GM18951 (cell line): Measurements from ENCODE around the gene ZNF580.

Experiments used
- POLR2A ChIP-seq: IDR thresholded peaks from 4 replicates; pipeline ENCODE4 v1.6.1; 2011; ENCODE audit warnings: mild to moderate bottlenecking; ENCODE audit not compliant: insufficient read length, insufficient read depth; ENCODE audit errors: extremely low read depth
- in situ Hi-C: fragments of 300-500 bp; cut with MboI; formaldehyde crosslinking; loops from one replicate; pipeline ENCODE4 v1.12.0; 2022; ENCODE audit warnings: low sequenced_read_pairs, mixed read lengths, inconsistent platforms; ENCODE audit not compliant: unreplicated experiment

The ZNF580 gene

DNA sequence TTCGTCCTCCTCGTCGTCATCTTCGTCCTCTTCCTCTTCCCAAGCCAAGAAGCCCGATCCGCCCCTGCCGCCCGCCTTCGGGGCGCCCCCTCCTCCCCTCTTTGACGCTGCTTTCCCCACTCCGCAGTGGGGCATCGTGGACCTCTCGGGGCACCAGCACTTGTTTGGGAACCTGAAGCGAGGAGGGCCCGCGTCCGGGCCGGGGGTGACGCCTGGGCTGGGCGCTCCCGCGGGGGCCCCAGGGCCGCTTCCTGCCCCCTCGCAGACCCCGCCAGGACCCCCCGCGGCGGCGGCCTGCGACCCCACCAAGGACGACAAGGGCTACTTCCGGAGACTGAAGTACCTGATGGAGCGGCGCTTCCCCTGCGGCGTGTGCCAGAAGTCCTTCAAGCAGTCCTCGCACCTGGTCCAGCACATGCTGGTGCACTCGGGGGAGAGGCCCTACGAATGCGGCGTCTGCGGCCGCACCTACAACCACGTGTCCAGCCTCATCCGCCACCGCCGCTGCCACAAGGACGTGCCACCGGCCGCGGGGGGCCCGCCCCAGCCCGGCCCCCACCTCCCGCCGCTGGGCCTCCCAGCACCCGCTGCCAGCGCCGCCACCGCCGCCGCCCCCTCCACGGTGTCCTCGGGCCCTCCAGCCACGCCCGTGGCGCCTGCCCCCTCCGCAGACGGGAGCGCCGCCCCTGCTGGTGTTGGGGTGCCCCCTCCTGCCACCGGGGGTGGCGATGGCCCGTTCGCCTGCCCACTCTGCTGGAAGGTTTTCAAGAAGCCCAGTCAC, 26.7 kb upstream of the ZNF580 start:
- in situ Hi-C loops: no loop called here
- no peak for TF ChIP-seq POLR2A

DNA sequence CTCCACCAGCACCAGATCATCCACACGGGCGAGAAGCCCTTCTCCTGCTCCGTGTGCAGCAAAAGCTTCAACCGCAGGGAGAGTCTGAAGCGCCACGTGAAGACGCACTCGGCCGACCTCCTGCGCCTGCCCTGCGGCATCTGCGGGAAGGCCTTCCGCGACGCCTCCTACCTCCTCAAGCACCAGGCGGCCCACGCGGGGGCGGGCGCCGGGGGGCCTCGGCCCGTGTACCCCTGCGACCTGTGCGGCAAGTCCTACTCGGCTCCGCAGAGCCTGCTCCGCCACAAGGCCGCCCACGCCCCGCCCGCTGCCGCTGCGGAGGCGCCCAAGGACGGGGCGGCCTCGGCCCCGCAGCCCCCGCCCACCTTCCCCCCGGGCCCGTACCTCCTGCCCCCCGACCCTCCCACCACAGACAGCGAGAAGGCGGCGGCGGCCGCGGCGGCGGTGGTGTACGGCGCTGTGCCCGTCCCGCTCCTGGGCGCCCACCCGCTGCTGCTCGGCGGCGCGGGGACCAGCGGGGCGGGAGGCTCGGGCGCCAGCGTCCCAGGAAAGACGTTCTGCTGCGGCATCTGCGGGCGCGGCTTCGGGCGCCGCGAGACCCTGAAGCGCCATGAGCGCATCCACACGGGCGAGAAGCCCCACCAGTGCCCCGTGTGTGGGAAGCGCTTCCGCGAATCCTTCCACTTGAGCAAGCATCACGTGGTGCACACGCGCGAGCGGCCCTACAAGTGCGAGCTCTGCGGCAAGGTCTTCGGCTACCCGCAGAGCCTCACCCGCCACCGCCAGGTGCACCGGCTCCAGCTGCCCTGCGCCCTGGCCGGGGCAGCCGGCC, 25.9 kb upstream of the ZNF580 start:
- TF ChIP-seq POLR2A: no peak
- in situ Hi-C loops: no loop called here

- TF ChIP-seq POLR2A: no peak
- in situ Hi-C loops: no loop called here
These were observed 25.0 kb upstream of the ZNF580 start for GRCh38 chr19:55615543-55616394.

GRCh38 chr19:55616395-55616875, 24.4 kb upstream of the ZNF580 start:
- in situ Hi-C loops: no loop called here
- TF ChIP-seq POLR2A: no peak

- TF ChIP-seq POLR2A: no peak
- in situ Hi-C loops: no loop called here
These were observed 23.4 kb upstream of the ZNF580 start for GRCh38 chr19:55617426-55617825.

DNA sequence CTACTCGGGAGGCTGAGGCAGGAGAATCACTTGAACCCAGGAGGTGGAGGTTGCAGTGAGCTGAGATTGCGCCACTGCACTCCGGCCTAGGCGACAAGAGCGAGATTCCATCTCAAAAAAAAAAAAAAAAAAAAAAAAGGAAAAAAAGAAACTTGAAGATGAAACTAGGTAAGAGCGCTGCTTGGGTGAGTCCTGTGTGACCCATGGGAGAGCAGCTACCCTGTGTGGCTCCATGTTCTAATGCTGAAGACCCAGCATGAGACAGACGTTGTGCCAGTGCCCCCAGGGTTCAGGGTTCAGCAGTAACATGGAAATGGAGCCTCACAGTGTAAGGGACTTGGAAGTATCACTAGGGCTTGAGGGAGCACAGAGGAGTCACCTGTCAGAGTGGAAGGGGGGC, 22.4 kb upstream of the ZNF580 start:
- no peak for TF ChIP-seq POLR2A
- in situ Hi-C loops: no loop called here

GRCh38 chr19:55619286-55619685, 21.5 kb upstream of the ZNF580 start:
- TF ChIP-seq POLR2A: no peak
- in situ Hi-C loops: no loop called here

DNA sequence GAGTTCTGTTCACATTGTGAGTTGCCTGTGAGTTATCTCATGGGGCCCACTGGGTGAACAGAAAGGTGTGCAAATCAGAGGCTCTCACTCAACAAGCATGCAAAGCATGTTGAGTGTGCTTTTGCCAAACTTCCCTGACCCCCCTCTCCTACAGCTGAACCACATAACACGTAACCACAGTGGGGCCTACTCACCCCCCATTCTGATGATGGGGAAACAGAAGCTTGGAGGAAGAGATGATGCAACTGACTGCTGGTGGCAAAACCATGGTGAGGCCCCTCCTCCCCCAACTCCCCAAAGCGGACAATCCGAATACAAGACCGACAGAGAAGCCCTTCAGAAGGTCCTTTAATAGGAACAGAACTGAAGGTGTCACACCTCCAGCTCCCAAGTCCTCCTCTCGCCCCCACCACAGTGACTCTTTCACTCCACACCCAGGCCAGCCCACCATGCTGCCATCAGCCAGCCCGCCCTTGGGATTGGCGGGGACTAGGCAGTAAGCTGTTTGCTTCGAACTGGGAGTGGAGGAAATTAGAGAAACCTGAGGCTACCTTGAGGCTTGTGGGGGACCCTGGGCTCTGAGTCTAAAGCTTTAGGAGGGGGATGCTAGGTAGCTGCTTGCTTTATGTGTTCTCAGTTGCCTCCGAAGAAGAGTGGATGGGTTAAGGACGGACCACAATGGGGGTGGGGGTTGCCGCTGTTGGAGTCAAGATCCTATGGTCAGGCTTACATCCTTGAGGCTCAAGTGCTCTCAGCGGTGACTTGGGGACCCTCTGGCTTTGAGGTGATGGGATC, 20.2 kb upstream of the ZNF580 start:
- in situ Hi-C loops: no loop called here

DNA sequence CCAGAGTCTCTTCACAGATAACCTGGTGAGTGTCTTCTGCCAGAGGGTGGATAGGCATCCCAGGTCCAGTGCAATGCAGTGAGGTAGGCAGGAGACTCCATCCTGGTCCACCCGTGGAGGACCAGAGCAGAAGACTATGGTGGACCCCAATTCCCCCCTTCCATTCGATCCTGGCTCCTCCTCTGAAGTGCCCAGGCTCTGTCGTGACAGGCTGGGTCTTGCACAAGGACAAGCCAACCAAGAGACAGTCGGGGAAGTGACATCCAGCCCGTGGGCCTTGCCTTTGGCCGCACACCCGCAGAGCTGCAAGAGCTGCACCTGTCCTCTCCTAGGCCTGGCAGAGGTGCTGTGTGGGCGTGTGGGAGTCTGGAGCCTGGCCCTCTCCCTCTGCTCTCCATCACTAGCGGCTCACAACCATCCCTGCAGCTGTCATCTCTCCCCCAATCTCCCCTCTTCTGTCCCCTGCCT, 19.6 kb upstream of the ZNF580 start:
- in situ Hi-C loops: no loop called here
- no peak for TF ChIP-seq POLR2A

More for the DNA sequence above, 20.2 kb upstream of the ZNF580 start:
- no peak for TF ChIP-seq POLR2A

DNA sequence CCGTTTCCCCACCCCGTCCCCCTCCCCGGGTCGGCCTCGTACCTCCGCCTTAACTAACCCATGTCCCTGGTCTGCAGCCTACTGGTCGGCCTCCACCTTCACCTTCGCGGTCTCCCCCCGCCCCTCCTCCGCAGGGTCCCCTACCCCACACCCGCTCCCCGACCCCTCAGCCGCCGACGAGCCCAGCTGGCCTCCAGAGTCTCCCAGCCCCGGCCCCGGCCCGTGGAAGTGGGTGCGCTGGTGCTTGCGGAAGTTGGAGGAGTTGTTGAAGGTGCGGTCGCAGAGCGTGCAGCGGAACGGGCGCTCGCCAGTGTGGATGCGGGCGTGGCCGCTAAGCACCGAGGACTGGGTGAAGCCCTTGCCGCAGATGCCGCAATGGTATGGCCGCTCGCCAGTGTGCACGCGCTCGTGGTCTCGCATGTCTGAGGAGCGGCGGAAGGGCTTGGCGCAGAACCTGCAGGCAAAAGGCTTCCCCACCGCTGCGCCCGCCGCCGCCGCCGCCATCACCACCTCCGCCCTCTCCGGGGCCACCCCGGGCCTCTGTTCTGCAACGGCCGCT, 19.1 kb upstream of the ZNF580 start:
- in situ Hi-C loops: no loop called here
- TF ChIP-seq POLR2A: no peak

DNA sequence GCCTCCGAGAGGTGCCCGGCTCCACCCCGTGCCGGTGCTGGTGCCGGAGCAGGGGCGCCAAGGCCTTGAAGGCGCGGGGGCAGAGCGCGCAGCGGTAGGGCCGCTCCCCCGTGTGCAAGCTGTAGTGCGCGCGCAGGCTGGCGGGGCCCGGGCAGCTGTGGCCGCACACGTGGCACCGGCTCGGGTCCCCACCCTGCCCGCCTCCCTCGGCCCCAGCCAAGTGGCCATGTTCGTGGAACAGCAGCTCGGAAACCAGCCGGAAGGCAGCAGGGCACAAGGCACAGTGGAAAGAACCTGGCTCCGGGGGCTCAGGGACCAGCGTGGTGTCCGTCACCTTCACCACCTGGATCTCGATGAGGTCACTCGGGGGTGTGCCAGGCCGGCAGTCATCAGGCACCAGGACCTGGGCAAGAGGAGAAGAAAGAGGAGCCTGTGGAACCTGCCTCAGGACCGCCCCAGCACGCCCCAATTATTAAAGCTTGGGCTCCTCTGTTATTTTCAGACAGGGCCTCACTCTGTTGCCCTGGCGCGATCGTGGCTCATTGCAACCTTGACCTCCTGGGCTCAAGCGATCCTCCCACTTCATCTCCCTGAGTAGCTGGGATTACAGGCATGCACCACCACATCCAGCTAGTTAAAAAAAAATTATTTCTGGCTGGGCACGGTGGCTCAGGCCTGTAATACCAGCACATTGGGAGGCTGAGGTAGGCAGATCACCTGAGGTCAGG, 18.4 kb upstream of the ZNF580 start:
- in situ Hi-C loops: no loop called here

More for the DNA sequence above, 18.4 kb upstream of the ZNF580 start:
- TF ChIP-seq POLR2A: no peak
